Natural killer cell (primary cell): ENCODE data around the gene PPP2R5A. TPM values are rescaled to one million over a fixed set of nuclear protein-coding genes. Genes with fewer than 3 reads are reported as not detected.

Experiments used
- ATAC-seq, 3 donors: fragments of 150-1000 bp in 2 of 3; fragments of 200-7000 bp in 1 of 3; cut with Tn5 transposase; 1 replicate in 1 of 3; 2 replicates in 2 of 3; pipeline ENCODE4 v1.10.0; 2021; ENCODE audit warnings: mild to moderate bottlenecking in 2 of 3, moderate library complexity in 2 of 3
- DNase-seq, 2 donors: peaks; one replicate each; pipeline versions ENCODE4 v3.0.0 to v3.0.0-alpha.2; 2013 to 2021; ENCODE audit warnings: mixed read lengths in 1 of 2
- H3K27ac ChIP-seq: one replicate; pipeline ENCODE4 v1.5.1; 2013; ENCODE audit warnings: mild to moderate bottlenecking, low read length
- H3K27me3 ChIP-seq: one replicate; pipeline ENCODE4 v1.6.1; 2013; ENCODE audit warnings: low read length; ENCODE audit not compliant: control insufficient read depth, insufficient read depth
- H3K36me3 ChIP-seq: one replicate; pipeline ENCODE4 v1.6.1; 2013; ENCODE audit warnings: low read length; ENCODE audit not compliant: control insufficient read depth, insufficient read depth
- H3K4me1 ChIP-seq: one replicate; pipeline ENCODE4 v1.6.1; 2013; ENCODE audit warnings: low read length; ENCODE audit not compliant: control insufficient read depth, insufficient read depth
- H3K4me3 ChIP-seq: one replicate; pipeline ENCODE4 v1.5.1; 2013; ENCODE audit warnings: low read length
- H3K9me3 ChIP-seq: one replicate; pipeline ENCODE4 v1.6.1; 2013; ENCODE audit warnings: low read length; ENCODE audit not compliant: control insufficient read depth, insufficient read depth
- H3K27ac Mint-ChIP-seq, 2 donors: one replicate each; pipeline ENCODE4 v1.8.0; 2022; ENCODE audit warnings: mild to moderate bottlenecking in 2 of 2, mixed read lengths in 2 of 2, moderate library complexity in 1 of 2
- H3K27me3 Mint-ChIP-seq, 2 donors: one replicate each; pipeline ENCODE4 v1.8.0; 2022; ENCODE audit warnings: low read depth in 2 of 2, mixed read lengths in 2 of 2
- H3K36me3 Mint-ChIP-seq: one replicate; pipeline ENCODE4 v1.8.0; 2022; ENCODE audit warnings: mixed read lengths
- H3K4me1 Mint-ChIP-seq, 2 donors: one replicate each; pipeline ENCODE4 v1.8.0; 2022; ENCODE audit warnings: mixed read lengths in 2 of 2
- H3K4me3 Mint-ChIP-seq: one replicate; pipeline ENCODE4 v1.8.0; 2022; ENCODE audit warnings: mild to moderate bottlenecking, moderate library complexity, mixed read lengths
- H3K9me3 Mint-ChIP-seq, 2 donors: one replicate each; pipeline ENCODE4 v1.8.0; 2022; ENCODE audit warnings: mixed read lengths in 2 of 2
- WGBS: methylation state at CpG from one replicate; pipeline ENCODE4 v1.1.7; 2013; ENCODE audit warnings: missing lambda C conversion rate; ENCODE audit not compliant: insufficient coverage; 5-methylcytosine and 5-hydroxymethylcytosine counted together
- intact Hi-C: fragments of 100-400 bp; cut with micrococcal nuclease; formaldehyde crosslinking; loops from one replicate; pipeline ENCODE4 v1.14.2; 2022
- total RNA-seq, 4 donors: library from RNA; stranded (reverse); fragments of 120-200 nt in 1 of 4; gene quantifications; one replicate each; pipeline versions ENCODE4 v1.2.3 to v1.2.4, GENCODE V29; 2013 to 2022
- TF ChIP-seq, protein P1 (sequence below): fragments of 200-600 bp; IDR thresholded peaks from one replicate; pipeline ENCODE4 v1.8.0; 2022; ENCODE audit warnings: antibody characterized with exemption

Gene PPP2R5A
- total RNA-seq, 3 donors from 2014 or later (not counting 1 experiment from before 2014, with no cell fraction given): 74.0 to 99.8 (median 86.4) TPM

DNA sequence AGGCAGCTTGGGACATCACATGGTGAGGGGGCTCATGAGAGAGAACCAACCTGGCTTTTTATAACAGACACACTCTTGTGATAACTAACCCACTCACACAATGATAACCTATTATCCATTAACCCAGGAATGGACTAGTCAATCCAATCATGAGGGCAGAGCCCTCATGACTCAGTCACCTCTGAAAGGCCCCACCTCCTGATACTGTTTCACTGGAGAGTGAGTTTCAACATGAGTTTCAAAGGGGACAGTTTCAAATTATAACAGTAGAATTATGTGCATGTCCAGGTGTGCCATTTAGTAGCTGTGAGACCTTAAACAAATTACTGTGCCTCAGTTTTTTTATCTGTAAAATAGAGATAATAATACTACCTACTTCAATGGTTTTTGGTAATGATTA, 47.6 kb upstream of the PPP2R5A start:
- intact Hi-C loops: no loop called here
- H3K27me3 ChIP-seq: no peaks in the 10 kb centered on the region
- H3K4me1 ChIP-seq: peaks cover 14% of the 10 kb centered on the region
- Mint-ChIP-seq H3K27ac (no peak overlapping the region), H3K9me3 (no peaks in the 10 kb centered on the region), H3K27me3 (no peaks in the 10 kb centered on the region), H3K4me1 (peaks cover 22 to 44% of the 10 kb centered on the region in 2 donors), H3K4me3 (no peak overlapping the region), H3K36me3 (no peaks in the 10 kb centered on the region)
- H3K36me3 ChIP-seq: no peaks in the 10 kb centered on the region
- TF ChIP-seq, protein P1, sequence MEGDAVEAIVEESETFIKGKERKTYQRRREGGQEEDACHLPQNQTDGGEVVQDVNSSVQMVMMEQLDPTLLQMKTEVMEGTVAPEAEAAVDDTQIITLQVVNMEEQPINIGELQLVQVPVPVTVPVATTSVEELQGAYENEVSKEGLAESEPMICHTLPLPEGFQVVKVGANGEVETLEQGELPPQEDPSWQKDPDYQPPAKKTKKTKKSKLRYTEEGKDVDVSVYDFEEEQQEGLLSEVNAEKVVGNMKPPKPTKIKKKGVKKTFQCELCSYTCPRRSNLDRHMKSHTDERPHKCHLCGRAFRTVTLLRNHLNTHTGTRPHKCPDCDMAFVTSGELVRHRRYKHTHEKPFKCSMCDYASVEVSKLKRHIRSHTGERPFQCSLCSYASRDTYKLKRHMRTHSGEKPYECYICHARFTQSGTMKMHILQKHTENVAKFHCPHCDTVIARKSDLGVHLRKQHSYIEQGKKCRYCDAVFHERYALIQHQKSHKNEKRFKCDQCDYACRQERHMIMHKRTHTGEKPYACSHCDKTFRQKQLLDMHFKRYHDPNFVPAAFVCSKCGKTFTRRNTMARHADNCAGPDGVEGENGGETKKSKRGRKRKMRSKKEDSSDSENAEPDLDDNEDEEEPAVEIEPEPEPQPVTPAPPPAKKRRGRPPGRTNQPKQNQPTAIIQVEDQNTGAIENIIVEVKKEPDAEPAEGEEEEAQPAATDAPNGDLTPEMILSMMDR: no peak
- DNase-seq: no peak
- H3K27ac ChIP-seq: no peak overlapping the region
- no peaks in the 10 kb centered on the region for H3K9me3 ChIP-seq
- no peak for ATAC-seq
- no peak overlapping the region for H3K4me3 ChIP-seq

DNA sequence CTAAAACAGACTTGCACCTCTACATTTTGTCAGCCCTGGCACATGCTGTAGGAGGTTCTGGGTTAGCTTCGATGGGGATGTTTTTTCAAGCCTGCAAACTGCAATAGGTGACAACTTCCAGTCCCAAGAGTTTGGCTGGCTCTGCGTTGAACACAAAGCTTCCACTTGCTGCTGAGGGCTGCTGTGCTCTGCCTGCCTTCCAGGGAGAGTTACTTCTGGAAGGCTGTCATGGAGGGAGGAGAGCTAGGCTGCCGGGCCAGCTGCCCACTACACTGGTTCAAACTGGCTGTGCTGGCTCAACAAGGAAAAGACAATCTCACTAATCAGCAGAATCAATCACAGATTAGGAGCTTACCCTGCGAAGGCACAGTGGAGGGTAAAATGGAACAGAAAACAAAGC, 46.7 kb upstream of the PPP2R5A start:
- 87% methylated on average over 4 of the region's 4 CpGs for WGBS
- TF ChIP-seq, protein P1: no peak
- intact Hi-C loops: no loop called here
- Mint-ChIP-seq H3K4me1 (peaks cover 18 to 43% of the 10 kb centered on the region in 2 donors), H3K4me3 (no peak overlapping the region), H3K27ac (peak overlapping the region in 1 of 2 donors; percentile 44), H3K9me3 (no peaks in the 10 kb centered on the region), H3K27me3 (no peaks in the 10 kb centered on the region), H3K36me3 (no peaks in the 10 kb centered on the region)
- H3K4me1 ChIP-seq: peaks cover 18% of the 10 kb centered on the region
- H3K27me3 ChIP-seq: no peaks in the 10 kb centered on the region
- no peaks in the 10 kb centered on the region for H3K36me3 ChIP-seq
- no peak overlapping the region for H3K4me3 ChIP-seq
- H3K9me3 ChIP-seq: no peaks in the 10 kb centered on the region
- H3K27ac ChIP-seq: no peak overlapping the region
- no peak for ATAC-seq
- no peak for DNase-seq

- Mint-ChIP-seq H3K4me3 (no peak overlapping the region), H3K27ac (peak overlapping the region; percentile 86 to 87)
- ATAC-seq: no peak
Measured at GRCh38 chr1:212241501-212241900, 43.7 kb upstream of the PPP2R5A start.

GRCh38 chr1:212241957-212242287, 43.3 kb upstream of the PPP2R5A start:
- Mint-ChIP-seq H3K4me3 (no peak overlapping the region), H3K27me3 (no peaks in the 10 kb centered on the region), H3K36me3 (no peaks in the 10 kb centered on the region), H3K9me3 (no peaks in the 10 kb centered on the region), H3K27ac (peak overlapping the region; percentile 86 to 87), H3K4me1 (peaks cover 21 to 35% of the 10 kb centered on the region in 2 donors)
- 92% methylated on average over 4 of the region's 4 CpGs for WGBS
- ATAC-seq: no peak
- H3K27ac ChIP-seq: peak overlapping the region; percentile 43
- no peaks in the 10 kb centered on the region for H3K9me3 ChIP-seq
- TF ChIP-seq, protein P1: no peak
- peaks cover 14% of the 10 kb centered on the region for H3K4me1 ChIP-seq
- H3K4me3 ChIP-seq: no peak overlapping the region
- H3K27me3 ChIP-seq: no peaks in the 10 kb centered on the region
- DNase-seq: no peak
- intact Hi-C loops: no loop called here
- no peaks in the 10 kb centered on the region for H3K36me3 ChIP-seq

More at GRCh38 chr1:212241501-212241900, 43.7 kb upstream of the PPP2R5A start:
- H3K4me1 ChIP-seq: peaks cover 14% of the 10 kb centered on the region
- H3K27ac ChIP-seq: peak overlapping the region; percentile 43
- Mint-ChIP-seq H3K9me3 (no peaks in the 10 kb centered on the region), H3K36me3 (no peaks in the 10 kb centered on the region), H3K27me3 (no peaks in the 10 kb centered on the region), H3K4me1 (peaks cover 21 to 35% of the 10 kb centered on the region in 2 donors)
- no peak for DNase-seq
- H3K27me3 ChIP-seq: no peaks in the 10 kb centered on the region
- intact Hi-C loops: no loop called here
- TF ChIP-seq, protein P1: no peak
- no peaks in the 10 kb centered on the region for H3K9me3 ChIP-seq
- no peak overlapping the region for H3K4me3 ChIP-seq
- WGBS: 100% methylated on average over 1 of the region's 2 CpGs
- no peaks in the 10 kb centered on the region for H3K36me3 ChIP-seq
